K562 (cell line): ENCODE measurements around the gene MAP3K14. TPM values are rescaled to one million over a fixed set of nuclear protein-coding genes. Genes with fewer than 3 reads are reported as not detected.

Experiments
- ATAC-seq: fragments of 200-7000 bp; cut with Tn5 transposase; 3 replicates; pipeline ENCODE4 v1.9.1; 2020; ENCODE audit warnings: moderate library complexity
- BruUV-seq: library from RNA; stranded (reverse); fragments of 400-500 nt; replicated peaks from 2 replicates; lab custom pipeline; 2021; lab: Mats Ljungman, UMichigan
- CTCF ChIA-PET: fragments of 300-600 bp; formaldehyde crosslinking; extraction: SDS; loops from one replicate; lab custom pipeline; 2021; ENCODE audit warnings: low intra/inter-chr PET ratio; lab: Yijun Ruan, JAX
- POLR2A ChIA-PET: fragments of 300-600, 350-650 bp; sonication (Branson Sonifier 250); formaldehyde crosslinking; extraction: SDS; loops from one replicate; lab custom pipeline; 2021; ENCODE audit warnings: antibody characterized with exemption, inconsistent platforms; lab: Yijun Ruan, JAX
- DNase-seq, 4 experiments: peaks; one replicate each; pipeline versions ENCODE4 v3.0.0 to v3.0.0-alpha.2; 2011 to 2018; ENCODE audit warnings: low spot score in 3 of 4, mixed read lengths in 3 of 4; ENCODE audit errors: extremely low read depth in 1 of 4
- FAIRE-seq: peaks from 2 replicates; lab custom pipeline; 2011; peaks lifted over from hg19 to GRCh38; lab: Jason Lieb, UNC
- H2AFZ ChIP-seq: 2 replicates; pipeline ENCODE4 v1.6.0; 2011; ENCODE audit warnings: low read depth, low read length, control low read depth, inconsistent platforms
- H3K27ac ChIP-seq: fragments of 200-600 bp; 3 replicates; pipeline ENCODE4 v1.8.0; 2011; ENCODE audit warnings: low read depth, mild to moderate bottlenecking, control low read depth, inconsistent platforms, low read length, moderate library complexity, mixed read lengths; ENCODE audit errors: extremely low read depth
- H3K27me3 ChIP-seq, 2 experiments: fragments of 300-600 bp in 1 of 2; 2 replicates in 1 of 2; 3 replicates in 1 of 2; pipeline versions ENCODE4 v1.6.0 to v1.8.0; 2011; ENCODE audit warnings: inconsistent platforms in 2 of 2, low read length in 2 of 2, mild to moderate bottlenecking in 1 of 2, mixed read lengths in 1 of 2, moderate library complexity in 1 of 2; ENCODE audit not compliant: control insufficient read depth in 2 of 2, insufficient read depth in 2 of 2
- H3K36me3 ChIP-seq: fragments of 300-600 bp; 3 replicates; pipeline ENCODE4 v1.8.0; 2011; ENCODE audit warnings: mild to moderate bottlenecking, low read length, inconsistent platforms; ENCODE audit not compliant: control insufficient read depth, insufficient read depth
- H3K4me1 ChIP-seq, 2 experiments: fragments of 200-600 bp in 1 of 2; replicated peaks in 1 of 2; 2 replicates in 1 of 2; 3 replicates in 1 of 2; pipeline versions ENCODE4 v1.5.1 to v1.8.0; 2011; ENCODE audit warnings: inconsistent platforms in 2 of 2, low read length in 2 of 2, mild to moderate bottlenecking in 1 of 2, mixed read lengths in 1 of 2, moderate library complexity in 1 of 2; ENCODE audit not compliant: control insufficient read depth in 2 of 2, insufficient read depth in 2 of 2
- H3K4me2 ChIP-seq: 2 replicates; pipeline ENCODE4 v1.6.1; 2011; ENCODE audit warnings: low read length, control low read depth, inconsistent platforms, mixed read lengths; ENCODE audit not compliant: insufficient read depth
- H3K4me3 ChIP-seq: fragments of 200-600 bp; sonication (generic), shearing (Covaris generic); 2 replicates; pipeline ENCODE4 v1.5.1; 2016; ENCODE audit warnings: control low read depth, inconsistent platforms
- H3K79me2 ChIP-seq: fragments of 200-600 bp; 3 replicates; pipeline ENCODE4 v1.8.0; 2011; ENCODE audit warnings: low read length, inconsistent platforms; ENCODE audit not compliant: control insufficient read depth, insufficient read depth
- H3K9ac ChIP-seq, 2 experiments: 2 replicates each; pipeline versions ENCODE4 v1.6.0 to v1.6.1; 2011; ENCODE audit warnings: low read depth in 2 of 2, low read length in 2 of 2, control low read depth in 1 of 2, inconsistent platforms in 1 of 2, mild to moderate bottlenecking in 1 of 2, mixed read lengths in 1 of 2; ENCODE audit not compliant: insufficient read depth in 1 of 2
- H3K9me1 ChIP-seq: one replicate; pipeline ENCODE4 v1.6.0; 2011; ENCODE audit warnings: inconsistent platforms, mild to moderate bottlenecking, low read length, moderate library complexity; ENCODE audit not compliant: control insufficient read depth, insufficient read depth
- H3K9me3 ChIP-seq: replicated peaks from 2 replicates; pipeline ENCODE4 v1.5.1; 2011; ENCODE audit warnings: low read depth, low read length, inconsistent platforms; ENCODE audit not compliant: control insufficient read depth, insufficient read depth
- H4K20me1 ChIP-seq: replicated peaks from 2 replicates; pipeline ENCODE4 v1.6.1; 2011; ENCODE audit warnings: low read length, inconsistent platforms, mixed read lengths; ENCODE audit not compliant: control insufficient read depth, insufficient read depth
- ESRRA ChIP-seq: fragments of 450-650 bp; IDR thresholded peaks from 2 replicates; pipeline ENCODE4 v1.6.1; 2014; ENCODE audit warnings: low read depth, mild to moderate bottlenecking, moderate library complexity, borderline replicate concordance
- ETS1 ChIP-seq: conservative IDR thresholded peaks from 2 replicates; pipeline ENCODE4 v1.6.1; 2011; ENCODE audit warnings: low read depth, mild to moderate bottlenecking, low read length; ENCODE audit not compliant: control insufficient read depth
- GTF3C2 ChIP-seq: IDR thresholded peaks from 3 replicates; pipeline ENCODE4 v1.6.1; 2011; ENCODE audit warnings: borderline replicate concordance, mild to moderate bottlenecking, moderate library complexity; ENCODE audit not compliant: insufficient read length; ENCODE audit errors: extremely low read depth
- KDM1A ChIP-seq, 2 experiments: fragments of 450-650 bp; IDR thresholded peaks; 2 replicates each; pipeline ENCODE4 v1.6.1; 2016; ENCODE audit warnings: mild to moderate bottlenecking in 2 of 2
- TRIM24 ChIP-seq, 2 experiments: fragments of 450-650 bp; IDR thresholded peaks; 2 replicates each; pipeline ENCODE4 v1.6.1; 2016
- TRIM28 ChIP-seq: fragments of 450-650 bp; IDR thresholded peaks from 2 replicates; pipeline ENCODE4 v1.6.1; 2017
- YY1 ChIP-seq, 3 experiments: IDR thresholded peaks; 2 replicates each; pipeline ENCODE4 v1.6.1; 2011; ENCODE audit warnings: low read length in 2 of 3, mild to moderate bottlenecking in 2 of 3, moderate library complexity in 2 of 3, borderline replicate concordance in 1 of 3, control low read depth in 1 of 3, low read depth in 1 of 3; ENCODE audit not compliant: insufficient read depth in 3 of 3, insufficient replicate concordance in 2 of 3, control insufficient read depth in 1 of 3, insufficient read length in 1 of 3; ENCODE audit errors: extremely low read depth in 1 of 3
- ZNF316 ChIP-seq: fragments of 450-650 bp; IDR thresholded peaks from 2 replicates; pipeline ENCODE4 v1.6.1; 2016
- ZNF830 ChIP-seq: fragments of 250-450 bp; sonication (Bioruptor Pico); IDR thresholded peaks from 2 replicates; pipeline ENCODE4 v1.5.0; 2021; ENCODE audit warnings: mild to moderate bottlenecking
- ZZZ3 ChIP-seq: fragments of 450-650 bp; IDR thresholded peaks from 2 replicates; pipeline ENCODE4 v1.6.1; 2016; ENCODE audit warnings: antibody characterized with exemption, mild to moderate bottlenecking, moderate library complexity
- WGBS: fragments of 100-300 bp; shearing (Covaris generic); methylation state at CpG from one replicate; pipeline ENCODE4 v1.1.6; 2016; ENCODE audit warnings: low coverage, mixed read lengths; ENCODE audit not compliant: insufficient coverage; ENCODE audit errors: missing lambda C conversion rate; 5-methylcytosine and 5-hydroxymethylcytosine counted together
- in situ Hi-C: fragments of 300-500 bp; cut with MboI; formaldehyde crosslinking; loops from 4 replicates; pipeline ENCODE4 v1.15.0; 2018; ENCODE audit warnings: inconsistent platforms, mixed read lengths
- intact Hi-C: fragments of 100-400 bp; cut with micrococcal nuclease; formaldehyde crosslinking; loops from 2 replicates; pipeline ENCODE4 v1.14.2; 2022
- polyA plus RNA-seq, 8 experiments: library from polyadenylated mRNA; depleted of rRNA in 4 of 8; stranded (reverse) in 5 of 8; unstranded in 3 of 8; fragments of >200 nt; fragmentation: Nextera tagmentation in 2 of 8; fragmentation: Illumina TruSeq in 1 of 8; extraction: Ambion mirVana in 2 of 8; extraction: Trizol in 1 of 8; gene quantifications; 2 replicates each; pipeline versions ENCODE4 v1.2.1 to v1.2.3, GENCODE V29; 2011 to 2014; ENCODE audit warnings: inconsistent platforms in 1 of 8, missing spikeins in 1 of 8
- total RNA-seq, 7 experiments: library from RNA; depleted of rRNA in 6 of 7; stranded (reverse); fragments of >200 nt in 6 of 7; fragmentation: Illumina TruSeq in 2 of 7; extraction: Trizol in 2 of 7; gene quantifications; 2 replicates each; pipeline versions ENCODE4 v1.2.1 to v1.2.3, GENCODE V29; 2011 to 2021; ENCODE audit warnings: low replicate concordance in 1 of 7

MAP3K14 gene
- total and polyA plus RNA-seq, 9 of the 15 experiments (the other 6 are each of a cell fraction or from before 2014, with no cell fraction given): 0.45 to 8.7 (median 3.2) TPM

- Histone ChIP-seq H3K9me1 (no peaks in the 10 kb centered on the region), H3K4me2 (no peak overlapping the region), H3K27ac (no peak overlapping the region), H3K4me3 (no peak overlapping the region), H3K27me3 (no peaks in the 10 kb centered on the region), H3K4me1 (peaks cover 40 to 50% of the 10 kb centered on the region in 2 experiments), H3K36me3 (no peaks in the 10 kb centered on the region), H3K9ac (no peak overlapping the region), H3K79me2 (no peaks in the 10 kb centered on the region), H3K9me3 (no peaks in the 10 kb centered on the region), H4K20me1 (no peaks in the 10 kb centered on the region), H2AFZ (0 out of 2 replicates have a peak overlapping the region, but pooled peaks have one; percentile 26)
- in situ Hi-C loops: no loop called here
- intact Hi-C loops: no loop called here
- CTCF ChIA-PET: no interaction called here
- FAIRE-seq (peak; percentile 46), ATAC-seq (no peak), DNase-seq (peak in 1 of 4 experiments; percentile 50)
- no TSS peak for BruUV-seq
- 100% methylated on average over 1 of the region's 2 CpGs for WGBS
- TF ChIP-seq TRIM28 (peak; percentile 65), GTF3C2 (no peak), ESRRA (peak; percentile 40; the same call in 1 of the 2 replicates), ETS1 (no peak), TRIM24 (IDR thresholded peaks at IDR 0.05) (0 out of 4 replicates have a peak, but pooled peaks of 1 of the 2 experiments have one; percentile 33), ZNF830 (CRISPR knock-in tag) (no peak), YY1 (IDR thresholded peaks at IDR 0.05; ENCODE audit: borderline replicate concordance in 1 of 3, control insufficient read depth in 1 of 3, extremely low read depth in 1 of 3, insufficient read depth in 3 of 3, insufficient read length in 1 of 3, insufficient replicate concordance in 2 of 3, low read depth in 1 of 3, low read length in 2 of 3) (no peak), ZNF316 (peak; percentile 64), KDM1A (IDR thresholded peaks at IDR 0.05) (0 out of 4 replicates have a peak, but pooled peaks of 1 of the 2 experiments have one; percentile 9), ZZZ3 (no peak)
- POLR2A ChIA-PET: no interaction called here
These were observed 5.3 kb upstream of the MAP3K14 start for GRCh38 chr17:45322168-45322567.
